ENCODE results near the gene ANXA1. TPM values are rescaled to one million over a fixed set of nuclear protein-coding genes. Genes with fewer than 3 reads are reported as not detected.
"Not testable (repeated sequence)": the region's sequence is repeated elsewhere in the genome, so short reads cannot be mapped to it uniquely, and the experiment has no call there.

ANXA1 gene, protein sequence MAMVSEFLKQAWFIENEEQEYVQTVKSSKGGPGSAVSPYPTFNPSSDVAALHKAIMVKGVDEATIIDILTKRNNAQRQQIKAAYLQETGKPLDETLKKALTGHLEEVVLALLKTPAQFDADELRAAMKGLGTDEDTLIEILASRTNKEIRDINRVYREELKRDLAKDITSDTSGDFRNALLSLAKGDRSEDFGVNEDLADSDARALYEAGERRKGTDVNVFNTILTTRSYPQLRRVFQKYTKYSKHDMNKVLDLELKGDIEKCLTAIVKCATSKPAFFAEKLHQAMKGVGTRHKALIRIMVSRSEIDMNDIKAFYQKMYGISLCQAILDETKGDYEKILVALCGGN
- total RNA-seq, result 100 to 1,000 TPM; 236 to 442 (median 247) TPM

DNA sequence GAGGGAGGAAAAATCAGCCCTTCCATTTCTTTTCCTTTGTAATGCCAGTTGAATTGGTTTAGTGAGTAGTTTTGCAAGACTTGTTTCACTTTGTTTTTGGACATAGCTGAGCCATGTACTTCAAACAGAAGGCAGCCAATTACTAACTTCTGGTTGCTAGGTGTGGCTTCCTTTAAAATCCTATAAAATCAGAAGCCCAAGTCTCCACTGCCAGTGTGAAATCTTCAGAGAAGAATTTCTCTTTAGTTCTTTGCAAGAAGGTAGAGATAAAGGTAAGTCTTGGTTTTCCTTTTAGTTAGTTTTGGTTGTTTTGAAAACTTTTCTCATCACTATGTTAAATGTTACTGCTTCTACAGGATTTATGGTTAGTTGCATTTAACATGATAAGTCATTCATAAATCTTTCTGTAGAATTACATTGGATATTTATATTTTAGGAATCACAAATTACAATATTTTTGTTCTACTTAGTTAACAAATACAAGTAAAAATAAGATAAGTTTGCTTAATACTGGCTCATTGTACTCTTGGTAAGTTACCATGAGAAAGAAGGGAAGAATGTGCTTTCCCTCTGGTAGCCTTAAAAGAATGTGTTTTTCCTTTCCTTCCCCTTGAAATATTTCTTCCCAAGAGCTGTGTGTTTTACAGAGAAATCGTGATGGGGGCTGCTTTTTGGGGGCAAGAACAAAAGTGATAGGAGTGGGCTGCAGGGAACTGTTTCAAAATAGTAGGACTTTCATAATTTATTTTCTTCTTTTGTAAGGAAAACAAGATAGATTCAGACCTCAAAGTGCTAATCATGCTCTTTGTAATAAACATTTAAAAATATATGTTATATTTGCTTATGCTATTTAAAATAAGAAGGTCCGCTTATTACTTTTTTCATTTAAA is at the start of gene ANXA1:
Gene ANXA1 (plus strand): TSS at position 213 of the 890 bp plus-strand sequence. CDS start 6,671 bp downstream, outside the sequence.
- TF ChIP-seq, protein P1, sequence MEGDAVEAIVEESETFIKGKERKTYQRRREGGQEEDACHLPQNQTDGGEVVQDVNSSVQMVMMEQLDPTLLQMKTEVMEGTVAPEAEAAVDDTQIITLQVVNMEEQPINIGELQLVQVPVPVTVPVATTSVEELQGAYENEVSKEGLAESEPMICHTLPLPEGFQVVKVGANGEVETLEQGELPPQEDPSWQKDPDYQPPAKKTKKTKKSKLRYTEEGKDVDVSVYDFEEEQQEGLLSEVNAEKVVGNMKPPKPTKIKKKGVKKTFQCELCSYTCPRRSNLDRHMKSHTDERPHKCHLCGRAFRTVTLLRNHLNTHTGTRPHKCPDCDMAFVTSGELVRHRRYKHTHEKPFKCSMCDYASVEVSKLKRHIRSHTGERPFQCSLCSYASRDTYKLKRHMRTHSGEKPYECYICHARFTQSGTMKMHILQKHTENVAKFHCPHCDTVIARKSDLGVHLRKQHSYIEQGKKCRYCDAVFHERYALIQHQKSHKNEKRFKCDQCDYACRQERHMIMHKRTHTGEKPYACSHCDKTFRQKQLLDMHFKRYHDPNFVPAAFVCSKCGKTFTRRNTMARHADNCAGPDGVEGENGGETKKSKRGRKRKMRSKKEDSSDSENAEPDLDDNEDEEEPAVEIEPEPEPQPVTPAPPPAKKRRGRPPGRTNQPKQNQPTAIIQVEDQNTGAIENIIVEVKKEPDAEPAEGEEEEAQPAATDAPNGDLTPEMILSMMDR (IDR thresholded peaks at IDR 0.05), result no peak
- TF ChIP-seq POLR2A (IDR thresholded peaks at IDR 0.05), result peak; percentile 86 to 87
- Histone ChIP-seq H3K4me1 (peaks cover 36 to 64% of the 10 kb centered on the region in 2 donors), H3K36me3 (no peaks in the 10 kb centered on the region), H3K27ac (peak within 1 kb of the TSS; percentile 71 to 82 (median 77)), H3K9me3 (no peaks in the 10 kb centered on the region), H3K27me3 (no peaks in the 10 kb centered on the region), H3K4me3 (replicated peaks in 1 of 3) (peak within 1 kb of the TSS in 2 of 3 donors; percentile 39 to 59)
- intact Hi-C loops (cut with DNase I), result no loop called here
- no peak for DNase-seq
- 25 to 36% methylated on average over 2 of the region's 2 CpGs for WGBS, 2 donors

DNA sequence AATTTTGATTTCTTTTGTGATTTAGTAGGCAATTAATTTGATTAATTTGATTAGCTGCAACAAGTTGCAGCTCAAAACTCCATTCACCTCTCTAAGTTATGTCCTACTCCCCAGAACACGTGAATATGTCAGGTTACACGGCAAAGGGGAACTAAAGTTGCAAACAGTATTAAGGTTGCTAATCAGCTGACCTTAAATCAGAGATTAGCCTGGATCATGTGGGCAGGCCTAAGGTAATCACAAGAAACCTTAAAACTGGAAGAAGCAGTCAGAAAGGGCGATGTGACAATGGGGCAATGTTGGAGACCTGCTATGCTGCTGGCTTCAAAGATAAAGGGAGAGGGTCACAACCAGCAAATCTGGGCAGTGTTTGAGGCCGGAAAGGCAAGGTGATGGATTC is 47.3 kb upstream of the ANXA1 start:
- H3K27me3 ChIP-seq, result no peaks in the 10 kb centered on the region
- H3K36me3 ChIP-seq, result no peaks in the 10 kb centered on the region
- DNase-seq, result no peak
- no peak overlapping the region for H3K4me3 ChIP-seq (replicated peaks in 1 of 3)
- no peaks in the 10 kb centered on the region for H3K4me1 ChIP-seq
- 93 to 98% methylated on average over 4 of the region's 4 CpGs for WGBS, 2 donors
- intact Hi-C loops (cut with DNase I), result no loop called here
- no peak for TF ChIP-seq POLR2A (IDR thresholded peaks at IDR 0.05)
- TF ChIP-seq, protein P1 (IDR thresholded peaks at IDR 0.05), result no peak
- H3K27ac ChIP-seq, result no peak overlapping the region
- no peaks in the 10 kb centered on the region for H3K9me3 ChIP-seq

DNA sequence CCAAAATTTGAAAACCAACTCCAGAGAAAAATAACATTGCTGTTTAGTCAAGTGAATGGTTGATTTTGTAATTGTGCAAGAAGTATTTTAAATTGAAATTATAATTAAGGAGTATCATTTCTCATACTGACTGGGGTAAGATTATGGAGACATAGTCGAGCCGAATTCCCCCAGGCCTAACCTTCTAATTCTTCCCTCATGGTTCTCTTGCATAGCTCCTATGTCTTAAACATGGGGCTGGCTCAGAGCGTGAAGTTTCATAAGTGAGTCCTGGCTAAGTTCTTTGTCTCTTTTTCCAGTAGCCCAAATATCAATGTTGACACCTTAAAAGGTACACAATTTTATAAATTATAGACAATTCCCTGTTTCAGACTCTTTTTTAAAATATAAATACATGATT is 46.7 kb upstream of the ANXA1 start:
- H3K4me1 ChIP-seq, result no peaks in the 10 kb centered on the region
- intact Hi-C loops (cut with DNase I), result loop anchor here (5.0 kb wide), 1 partner anchor 77 kb away; no protein-coding TSS in a partner anchor
- no peak for DNase-seq
- H3K36me3 ChIP-seq, result no peaks in the 10 kb centered on the region
- no peaks in the 10 kb centered on the region for H3K27me3 ChIP-seq
- no peaks in the 10 kb centered on the region for H3K9me3 ChIP-seq
- H3K4me3 ChIP-seq (replicated peaks in 1 of 3), result no peak overlapping the region
- TF ChIP-seq POLR2A (IDR thresholded peaks at IDR 0.05), result no peak
- TF ChIP-seq, protein P1 (IDR thresholded peaks at IDR 0.05), result no peak
- no peak overlapping the region for H3K27ac ChIP-seq
- 93 to 95% methylated on average over 3 of the region's 3 CpGs for WGBS, 2 donors

DNA sequence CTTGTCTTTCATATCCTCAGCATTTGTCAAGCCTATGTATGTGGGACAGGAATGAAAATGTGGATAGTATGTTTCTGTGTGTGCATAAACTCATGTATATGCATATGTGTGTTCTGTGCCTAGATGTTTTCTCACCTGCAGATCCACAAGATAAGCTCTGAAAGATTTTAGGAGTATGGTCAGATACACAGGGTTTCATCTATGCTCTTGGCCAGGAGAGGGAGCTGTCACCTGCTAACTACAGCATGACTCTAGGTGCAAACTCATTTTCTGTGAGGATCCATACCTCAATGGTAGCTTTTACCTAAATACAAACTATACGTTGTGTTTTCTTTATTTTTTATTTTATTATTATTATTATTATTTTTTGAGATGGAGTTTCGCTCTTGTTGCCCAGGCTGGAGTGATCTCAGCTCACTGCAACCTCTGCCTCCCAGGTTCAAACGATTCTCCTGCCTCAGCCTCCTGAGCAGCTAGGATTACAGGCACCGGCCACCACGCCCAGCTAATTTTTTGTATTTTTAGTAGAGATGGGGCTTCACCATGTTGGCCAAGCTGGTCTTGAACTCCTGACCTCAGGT is 44.1 kb upstream of the ANXA1 start:
- H3K27ac ChIP-seq; H3K36me3 ChIP-seq; H3K9me3 ChIP-seq; H3K27me3 ChIP-seq; H3K4me1 ChIP-seq; H3K4me3 ChIP-seq (replicated peaks in 1 of 3): not testable (repeated sequence)
- DNase-seq, result peak; percentile 65 to 68
- WGBS, 2 donors, result 75 to 77% methylated on average over 4 to 5 of the region's 5 CpGs
- TF ChIP-seq, protein P1 (IDR thresholded peaks at IDR 0.05), result peak; percentile 60 to 77 (median 74)
- intact Hi-C loops (cut with DNase I), result loop anchor here (5.0 kb wide), 1 partner anchor 75 kb away; no protein-coding TSS in a partner anchor
